ENCODE results near the gene DNAJA2.
"Not testable (repeated sequence)": the region's sequence is repeated elsewhere in the genome, so short reads cannot be mapped to it uniquely, and the experiment has no call there.

The DNAJA2 gene

GRCh38 chr16:46975165-46975564 lies 1.7 kb upstream of the DNAJA2 start:
- DNase-seq: peak; percentile 19
- ATAC-seq: no peak

- DNase-seq (peak; percentile 22), ATAC-seq (peak; percentile 19)
Observed at GRCh38 chr16:46974352-46974751, 878 bp upstream of the DNAJA2 start.

GRCh38 chr16:46973996-46974324 lies 486 bp upstream of the DNAJA2 start:
- ATAC-seq (no peak), DNase-seq (no peak)

- ATAC-seq (peak; percentile 30), DNase-seq (peak; percentile 63)
Observed at GRCh38 chr16:46972429-46973206, 856 bp downstream of the DNAJA2 start.

- DNase-seq: no peak
- no peak for ATAC-seq
Observed at GRCh38 chr16:46971271-46971670, 2.2 kb downstream of the DNAJA2 start.

- DNase-seq: no peak
- ATAC-seq: no peak
Observed at GRCh38 chr16:46970089-46970488, 3.4 kb downstream of the DNAJA2 start.

GRCh38 chr16:46968063-46968435 lies 5.4 kb downstream of the DNAJA2 start:
- no peak for ATAC-seq
- DNase-seq: no peak

GRCh38 chr16:46962629-46963028 lies 10.8 kb downstream of the DNAJA2 start:
- no peak for ATAC-seq
- DNase-seq: no peak

GRCh38 chr16:46961373-46962353 lies 11.8 kb downstream of the DNAJA2 start:
- ATAC-seq: peak; percentile 99
- peak; percentile 33 for DNase-seq

GRCh38 chr16:46954562-46954961 lies 18.9 kb downstream of the DNAJA2 start:
- DNase-seq (no peak), ATAC-seq (no peak)

GRCh38 chr16:46950009-46950408 lies 23.5 kb downstream of the DNAJA2 start:
- no peak for ATAC-seq
- no peak for DNase-seq

- ATAC-seq (peak; percentile 76), DNase-seq (peak; percentile 26)
Observed at GRCh38 chr16:46949241-46949892, 24.1 kb downstream of the DNAJA2 start.

- DNase-seq (no peak), ATAC-seq (no peak)
Observed at GRCh38 chr16:46948548-46949166, 24.8 kb downstream of the DNAJA2 start.

GRCh38 chr16:46947900-46948547 lies 25.4 kb downstream of the DNAJA2 start:
- ATAC-seq (peak; percentile 53), DNase-seq (peak; percentile 32)

- ATAC-seq, DNase-seq: not testable (repeated sequence)
Observed at GRCh38 chr16:46944713-46945112, 28.8 kb downstream of the DNAJA2 start.

GRCh38 chr16:46937536-46937935 lies 35.9 kb downstream of the DNAJA2 start:
- ATAC-seq (no peak), DNase-seq (no peak)

GRCh38 chr16:46932802-46933201 lies 40.7 kb downstream of the DNAJA2 start:
- DNase-seq (no peak), ATAC-seq (no peak)

GRCh38 chr16:46930861-46931260 lies 42.6 kb downstream of the DNAJA2 start:
- DNase-seq (no peak), ATAC-seq (no peak)

GRCh38 chr16:46929378-46930332 lies 43.8 kb downstream of the DNAJA2 start:
- peak; percentile 76 for DNase-seq
- peak; percentile 58 for ATAC-seq

- ATAC-seq: no peak
- no peak for DNase-seq
Observed at GRCh38 chr16:46928811-46929210, 44.7 kb downstream of the DNAJA2 start.
